HG03097 (cell line): ENCODE data around the gene UBE2O.

Experiments
- ATAC-seq: cut with Tn5 transposase; IDR thresholded peaks from one replicate; pipeline ENCODE4 v1.9.1; 2021; ENCODE audit not compliant: unreplicated experiment, low FRiP score

Gene UBE2O

GRCh38 chr17:76468634-76469010 lies 15.7 kb upstream of the UBE2O start:
- ATAC-seq: no peak

GRCh38 chr17:76467809-76468633 lies 15.1 kb upstream of the UBE2O start:
- ATAC-seq: no peak

GRCh38 chr17:76467366-76467765 lies 14.4 kb upstream of the UBE2O start, which contains the start of gene AANAT:
AANAT (plus strand) TSS chr17:76467603; CDS start chr17:76468747, 1,144 bp downstream.
- ATAC-seq: no peak

GRCh38 chr17:76466775-76467130 lies 13.8 kb upstream of the UBE2O start:
- no peak for ATAC-seq

GRCh38 chr17:76462556-76463290 lies 9.8 kb upstream of the UBE2O start:
- no peak for ATAC-seq

GRCh38 chr17:76461765-76462555 lies 9.0 kb upstream of the UBE2O start:
- ATAC-seq: no peak

- no peak for ATAC-seq
Observed at GRCh38 chr17:76459674-76460073, 6.7 kb upstream of the UBE2O start.

- no peak for ATAC-seq
Observed at GRCh38 chr17:76458580-76459490, 5.9 kb upstream of the UBE2O start.

GRCh38 chr17:76453431-76453743 lies 435 bp upstream of the UBE2O start:
- ATAC-seq: no peak

GRCh38 chr17:76452127-76452659 lies 759 bp downstream of the UBE2O start:
- no peak for ATAC-seq

GRCh38 chr17:76451506-76451905 lies 1.4 kb downstream of the UBE2O start:
- no peak for ATAC-seq

GRCh38 chr17:76449126-76449525 lies 3.8 kb downstream of the UBE2O start:
- no peak for ATAC-seq

- ATAC-seq: no peak
Observed at GRCh38 chr17:76447931-76448652, 4.9 kb downstream of the UBE2O start.

GRCh38 chr17:76446449-76447231 lies 6.3 kb downstream of the UBE2O start:
- no peak for ATAC-seq

- ATAC-seq: no peak
Observed at GRCh38 chr17:76445697-76446448, 7.1 kb downstream of the UBE2O start.

- ATAC-seq: no peak
Observed at GRCh38 chr17:76444518-76445311, 8.2 kb downstream of the UBE2O start.
